CD14-positive monocyte (primary cell): ENCODE data around the gene ZXDC. TPM values are rescaled to one million over a fixed set of nuclear protein-coding genes. Genes with fewer than 3 reads are reported as not detected.

ENCODE experiments used
- DNase-seq, 3 donors: peaks; one replicate each; pipeline ENCODE4 v3.0.0-alpha.2; 2011 to 2022
- H2AFZ ChIP-seq: 2 replicates; pipeline ENCODE4 v1.6.0; 2012; ENCODE audit warnings: mild to moderate bottlenecking, low read depth, low read length, inconsistent platforms; ENCODE audit not compliant: insufficient read depth, poor library complexity, severe bottlenecking
- H3K27ac ChIP-seq, 2 donors: 1 replicate in 1 of 2; 2 replicates in 1 of 2; pipeline ENCODE4 v1.5.1; 2012 to 2013; ENCODE audit warnings: low read length in 2 of 2, control low read depth in 1 of 2, inconsistent platforms in 1 of 2, low read depth in 1 of 2, mild to moderate bottlenecking in 1 of 2
- H3K27me3 ChIP-seq, 2 donors: one replicate each; pipeline versions ENCODE4 v1.6.0 to v1.6.1; 2011 to 2013; ENCODE audit warnings: low read length in 2 of 2; ENCODE audit not compliant: control insufficient read depth in 2 of 2, insufficient read depth in 2 of 2
- H3K36me3 ChIP-seq, 2 donors: replicated peaks in 1 of 2; 1 replicate in 1 of 2; 2 replicates in 1 of 2; pipeline versions ENCODE4 v1.5.1 to v1.6.1; 2012 to 2013; ENCODE audit warnings: low read length in 2 of 2, control low read depth in 1 of 2, inconsistent platforms in 1 of 2, mild to moderate bottlenecking in 1 of 2; ENCODE audit not compliant: insufficient read depth in 2 of 2, control insufficient read depth in 1 of 2
- H3K4me1 ChIP-seq, 2 donors: 1 replicate in 1 of 2; 2 replicates in 1 of 2; pipeline versions ENCODE4 v1.5.1 to v1.6.1; 2012 to 2013; ENCODE audit warnings: low read length in 2 of 2, control low read depth in 1 of 2, inconsistent platforms in 1 of 2, mild to moderate bottlenecking in 1 of 2, moderate library complexity in 1 of 2; ENCODE audit not compliant: insufficient read depth in 2 of 2, control insufficient read depth in 1 of 2
- H3K4me2 ChIP-seq: replicated peaks from 2 replicates; pipeline ENCODE3; 2012; ENCODE audit warnings: low read length, moderate library complexity, mild to moderate bottlenecking; ENCODE audit not compliant: poor library complexity, severe bottlenecking; ENCODE audit errors: extremely low read depth
- H3K4me3 ChIP-seq, 3 experiments: fragments of 200-600 bp in 1 of 3; sonication (generic) in 1 of 3; replicated peaks in 1 of 3; 1 replicate in 2 of 3; 2 replicates in 1 of 3; pipeline ENCODE4 v1.5.1; 2011 to 2013; ENCODE audit warnings: low read length in 3 of 3, mild to moderate bottlenecking in 3 of 3, control low read depth in 2 of 3, low read depth in 2 of 3, inconsistent platforms in 1 of 3, moderate library complexity in 1 of 3
- H3K79me2 ChIP-seq: 2 replicates; pipeline ENCODE4 v1.6.0; 2012; ENCODE audit warnings: mild to moderate bottlenecking, control low read depth, inconsistent platforms, low read length, moderate library complexity; ENCODE audit not compliant: insufficient read depth
- H3K9ac ChIP-seq: 2 replicates; pipeline ENCODE4 v1.6.0; 2017; ENCODE audit warnings: low read length, mild to moderate bottlenecking; ENCODE audit not compliant: insufficient read depth, poor library complexity, severe bottlenecking
- H3K9me3 ChIP-seq, 2 donors: replicated peaks in 1 of 2; 1 replicate in 1 of 2; 2 replicates in 1 of 2; pipeline versions ENCODE4 v1.5.1 to v1.6.1; 2012 to 2013; ENCODE audit warnings: low read length in 2 of 2, control low read depth in 1 of 2; ENCODE audit not compliant: control insufficient read depth in 1 of 2, insufficient read depth in 1 of 2
- H4K20me1 ChIP-seq: 2 replicates; pipeline ENCODE4 v1.6.0; 2012; ENCODE audit warnings: mild to moderate bottlenecking, low read length, control low read depth, moderate library complexity; ENCODE audit not compliant: insufficient read depth
- H3K27ac Mint-ChIP-seq, 7 donors: one replicate each; pipeline ENCODE4 v1.8.0; 2020; ENCODE audit warnings: mild to moderate bottlenecking in 7 of 7, mixed read lengths in 7 of 7, moderate library complexity in 6 of 7, inconsistent platforms in 2 of 7
- H3K27me3 Mint-ChIP-seq, 3 donors: one replicate each; pipeline ENCODE4 v1.8.0; 2021 to 2022; ENCODE audit warnings: low read depth in 3 of 3, mild to moderate bottlenecking in 3 of 3, mixed read lengths in 3 of 3, moderate library complexity in 3 of 3, inconsistent platforms in 1 of 3
- H3K36me3 Mint-ChIP-seq, 2 donors: one replicate each; pipeline ENCODE4 v1.8.0; 2020; ENCODE audit warnings: mixed read lengths in 2 of 2, inconsistent platforms in 1 of 2, mild to moderate bottlenecking in 1 of 2
- H3K4me1 Mint-ChIP-seq: one replicate; pipeline ENCODE4 v1.8.0; 2020; ENCODE audit warnings: mild to moderate bottlenecking, mixed read lengths
- H3K4me3 Mint-ChIP-seq, 2 donors: one replicate each; pipeline ENCODE4 v1.8.0; 2020; ENCODE audit warnings: mild to moderate bottlenecking in 2 of 2, mixed read lengths in 2 of 2, moderate library complexity in 1 of 2
- H3K9me3 Mint-ChIP-seq, 7 donors: one replicate each; pipeline ENCODE4 v1.8.0; 2020 to 2022; ENCODE audit warnings: mixed read lengths in 7 of 7, mild to moderate bottlenecking in 6 of 7, moderate library complexity in 6 of 7, inconsistent platforms in 2 of 7
- CTCF ChIP-seq: fragments of 200-600 bp; IDR thresholded peaks from one replicate; pipeline ENCODE4 v1.8.0; 2022; ENCODE audit warnings: antibody characterized with exemption, mild to moderate bottlenecking
- WGBS: methylation state at CpG from one replicate; pipeline ENCODE4 v1.1.5; 2013; ENCODE audit warnings: missing lambda C conversion rate; ENCODE audit not compliant: insufficient coverage; 5-methylcytosine and 5-hydroxymethylcytosine counted together
- intact Hi-C, 2 donors: fragments of 100-400 bp; cut with micrococcal nuclease; formaldehyde crosslinking; loops; one replicate each; pipeline versions ENCODE4 v1.15.0 to v1.15.1; 2023
- polyA plus RNA-seq, 3 donors: library from polyadenylated mRNA; depleted of rRNA in 1 of 3; unstranded in 2 of 3; stranded (reverse) in 1 of 3; fragments of 300-500 nt in 2 of 3; fragments of >200 nt in 1 of 3; fragmentation: Illumina TruSeq in 2 of 3; gene quantifications; 1 replicate in 2 of 3; 2 replicates in 1 of 3; pipeline ENCODE4 v1.2.3, GENCODE V29; 2012 to 2021

ZXDC gene
- polyA plus RNA-seq, 3 donors = 6.3 to 44.8 (median 9.7) TPM

- Histone ChIP-seq H4K20me1 (no peaks in the 10 kb centered on the region), H3K9me3 (no peaks in the 10 kb centered on the region), H3K27ac (no peak overlapping the region), H3K36me3 (no peaks in the 10 kb centered on the region), H3K27me3 (no peaks in the 10 kb centered on the region), H3K79me2 (no peaks in the 10 kb centered on the region), H3K4me3 (no peak overlapping the region), H3K4me2 (no peak overlapping the region), H2AFZ (no peak overlapping the region), H3K9ac (no peak overlapping the region), H3K4me1 (peaks cover 11 to 14% of the 10 kb centered on the region in 2 donors)
- Mint-ChIP-seq H3K9me3 (peaks cover 0 to 2% (median 0%) of the 10 kb centered on the region in 7 donors), H3K36me3 (no peaks in the 10 kb centered on the region), H3K27ac (no peak overlapping the region), H3K27me3 (peaks cover 3 to 7% (median 4%) of the 10 kb centered on the region in 3 donors), H3K4me3 (no peak overlapping the region), H3K4me1 (peaks cover 16% of the 10 kb centered on the region)
- no peak for TF ChIP-seq CTCF
- intact Hi-C loops = no loop called here
- 96% methylated on average over 13 of the region's 14 CpGs for WGBS
- no peak for DNase-seq
Measured at GRCh38 chr3:126486360-126486847, 10.7 kb upstream of the ZXDC start.

GRCh38 chr3:126485956-126486355 is 10.3 kb upstream of the ZXDC start:
- TF ChIP-seq CTCF = no peak
- H3K79me2 ChIP-seq = no peaks in the 10 kb centered on the region
- H3K36me3 ChIP-seq = no peaks in the 10 kb centered on the region
- no peak overlapping the region for H3K4me3 ChIP-seq
- H3K4me2 ChIP-seq = no peak overlapping the region
- no peak overlapping the region for H3K27ac Mint-ChIP-seq
- no peaks in the 10 kb centered on the region for H3K36me3 Mint-ChIP-seq
- H3K9me3 ChIP-seq = no peaks in the 10 kb centered on the region
- no peak overlapping the region for H2AFZ ChIP-seq
- no peaks in the 10 kb centered on the region for H4K20me1 ChIP-seq
- H3K27ac ChIP-seq = no peak overlapping the region
- peaks cover 3 to 6% (median 4%) of the 10 kb centered on the region in 3 donors for H3K27me3 Mint-ChIP-seq
- no peak overlapping the region for H3K4me3 Mint-ChIP-seq
- H3K9me3 Mint-ChIP-seq = peaks cover 0 to 2% (median 0%) of the 10 kb centered on the region in 7 donors
- no peak for DNase-seq
- no peak overlapping the region for H3K9ac ChIP-seq
- no peaks in the 10 kb centered on the region for H3K27me3 ChIP-seq
- H3K4me1 ChIP-seq = peaks cover 7 to 9% of the 10 kb centered on the region in 2 donors
- 100% methylated on average over 9 of the region's 9 CpGs for WGBS
- peaks cover 11% of the 10 kb centered on the region for H3K4me1 Mint-ChIP-seq
- intact Hi-C loops = no loop called here
